H1 (cell line): ENCODE results near the gene RPS28. TPM values are rescaled to one million over a fixed set of nuclear protein-coding genes. Genes with fewer than 3 reads are reported as not detected.
A peak's percentile ranks its signal among the peaks of the same experiment; 100 is the strongest.

Experiments
- CTCF ChIA-PET: fragments of 300-600 bp; sonication (Branson Sonifier 250); formaldehyde crosslinking; loops from one replicate; lab custom pipeline; 2021; ENCODE audit not compliant: partially characterized antibody; lab: Charles Lee
- POLR2A ChIA-PET: fragments of 300-600 bp; sonication (Branson Sonifier 250); formaldehyde crosslinking; loops from one replicate; lab custom pipeline; 2021; ENCODE audit warnings: inconsistent platforms; ENCODE audit not compliant: partially characterized antibody; lab: Charles Lee
- DNase-seq, 2 experiments: peaks; one replicate each; pipeline versions ENCODE4 v3.0.0 to v3.0.0-alpha.2; 2010 to 2022; ENCODE audit warnings: low spot score in 2 of 2, low read depth in 1 of 2, mixed read lengths in 1 of 2
- FAIRE-seq: peaks from 2 replicates; lab custom pipeline; 2011; peaks lifted over from hg19 to GRCh38; lab: Jason Lieb, UNC
- H2AFZ ChIP-seq: 2 replicates; pipeline ENCODE4 v1.8.1; 2012; ENCODE audit warnings: low read length, inconsistent platforms
- H2AK5ac ChIP-seq: 2 replicates; pipeline ENCODE4 v1.6.1; 2013; ENCODE audit warnings: low read depth, low read length
- H2BK120ac ChIP-seq: replicated peaks from 2 replicates; pipeline ENCODE3; 2013; ENCODE audit warnings: low read depth, low read length, inconsistent platforms
- H2BK12ac ChIP-seq: 2 replicates; pipeline ENCODE4 v1.6.1; 2013; ENCODE audit warnings: low read depth, low read length
- H2BK15ac ChIP-seq: 2 replicates; pipeline ENCODE4 v1.6.1; 2013; ENCODE audit warnings: low read length
- H2BK20ac ChIP-seq: 2 replicates; pipeline ENCODE4 v1.6.1; 2013; ENCODE audit warnings: low read length
- H2BK5ac ChIP-seq: 2 replicates; pipeline ENCODE4 v1.6.1; 2013; ENCODE audit warnings: low read depth, low read length
- H3K14ac ChIP-seq: 2 replicates; pipeline ENCODE4 v1.6.1; 2013; ENCODE audit warnings: inconsistent platforms; ENCODE audit not compliant: insufficient read length
- H3K18ac ChIP-seq: 2 replicates; pipeline ENCODE4 v1.6.1; 2013; ENCODE audit warnings: low read length; ENCODE audit errors: extremely low read depth
- H3K23ac ChIP-seq: 2 replicates; pipeline ENCODE4 v1.6.1; 2013; ENCODE audit warnings: inconsistent platforms; ENCODE audit not compliant: insufficient read length
- H3K23me2 ChIP-seq: 2 replicates; pipeline ENCODE4 v1.6.1; 2013; ENCODE audit warnings: low read depth, low read length
- H3K27ac ChIP-seq: 2 replicates; pipeline ENCODE4 v1.6.1; 2011; ENCODE audit warnings: low read depth, low read length, inconsistent platforms
- H3K27me3 ChIP-seq, 4 experiments: replicated peaks in 1 of 4; 1 replicate in 1 of 4; 2 replicates in 3 of 4; pipeline versions ENCODE4 v1.6.1 to v1.8.1; 2011 to 2013; ENCODE audit warnings: low read length in 3 of 4, mild to moderate bottlenecking in 3 of 4, inconsistent platforms in 2 of 4, mixed read lengths in 2 of 4, moderate library complexity in 1 of 4; ENCODE audit not compliant: control insufficient read depth in 3 of 4, insufficient read depth in 3 of 4; ENCODE audit errors: extremely low read depth in 1 of 4
- H3K36me3 ChIP-seq, 4 experiments: 2 replicates each; pipeline versions ENCODE4 v1.6.1 to v1.8.1; 2011 to 2013; ENCODE audit warnings: mild to moderate bottlenecking in 4 of 4, low read length in 3 of 4, moderate library complexity in 2 of 4, control low read depth in 1 of 4, inconsistent platforms in 1 of 4; ENCODE audit not compliant: insufficient read depth in 4 of 4, control insufficient read depth in 2 of 4
- H3K4ac ChIP-seq: replicated peaks from 2 replicates; pipeline ENCODE3; 2013; ENCODE audit warnings: low read length, low read depth, mixed read lengths, inconsistent platforms; ENCODE audit not compliant: insufficient read length
- H3K4me1 ChIP-seq, 4 experiments: replicated peaks in 1 of 4; 1 replicate in 1 of 4; 2 replicates in 3 of 4; pipeline versions ENCODE4 v1.6.1 to v1.8.1; 2011 to 2013; ENCODE audit warnings: low read length in 3 of 4, inconsistent platforms in 2 of 4, mixed read lengths in 1 of 4; ENCODE audit not compliant: insufficient read depth in 4 of 4, control insufficient read depth in 3 of 4
- H3K4me2 ChIP-seq, 2 experiments: 2 replicates each; pipeline versions ENCODE4 v1.6.1 to v1.8.1; 2011 to 2013; ENCODE audit warnings: low read depth in 2 of 2, low read length in 2 of 2, control low read depth in 1 of 2, inconsistent platforms in 1 of 2, mild to moderate bottlenecking in 1 of 2; ENCODE audit not compliant: insufficient read depth in 1 of 2
- H3K4me3 ChIP-seq, 4 experiments: fragments of 200-600, 300-600 bp in 1 of 4; sonication (generic), shearing (Covaris generic), sonication (Bioruptor Twin) in 1 of 4; 2 replicates each; pipeline versions ENCODE4 v1.5.1 to v1.8.1; 2011 to 2016; ENCODE audit warnings: low read length in 4 of 4, low read depth in 3 of 4, control low read depth in 2 of 4, inconsistent platforms in 2 of 4, mild to moderate bottlenecking in 2 of 4, mixed read lengths in 1 of 4, moderate library complexity in 1 of 4; ENCODE audit not compliant: insufficient read depth in 2 of 4; ENCODE audit errors: extremely low read depth in 1 of 4
- H3K56ac ChIP-seq: replicated peaks from 2 replicates; pipeline ENCODE3; 2013; ENCODE audit warnings: low read depth, mild to moderate bottlenecking, mixed read lengths, low read length, inconsistent platforms; ENCODE audit not compliant: insufficient read length
- H3K79me1 ChIP-seq: 2 replicates; pipeline ENCODE4 v1.6.1; 2013; ENCODE audit warnings: low read depth, low read length, control low read depth
- H3K79me2 ChIP-seq, 2 experiments: 2 replicates each; pipeline versions ENCODE4 v1.6.1 to v1.8.1; 2012 to 2013; ENCODE audit warnings: low read length in 2 of 2, mild to moderate bottlenecking in 2 of 2, inconsistent platforms in 1 of 2; ENCODE audit not compliant: insufficient read depth in 2 of 2, control insufficient read depth in 1 of 2
- H3K9ac ChIP-seq, 4 experiments: replicated peaks in 1 of 4; 1 replicate in 1 of 4; 2 replicates in 3 of 4; pipeline versions ENCODE4 v1.6.1 to v1.8.1; 2011 to 2013; ENCODE audit warnings: low read depth in 3 of 4, low read length in 3 of 4, control low read depth in 2 of 4, mild to moderate bottlenecking in 2 of 4, moderate library complexity in 2 of 4, inconsistent platforms in 1 of 4; ENCODE audit errors: extremely low read depth in 1 of 4
- H3K9me3 ChIP-seq, 2 experiments: 2 replicates each; pipeline versions ENCODE4 v1.6.1 to v1.8.1; 2012 to 2013; ENCODE audit warnings: mild to moderate bottlenecking in 2 of 2, moderate library complexity in 2 of 2, control low read depth in 1 of 2, inconsistent platforms in 1 of 2, low read depth in 1 of 2, low read length in 1 of 2, mixed read lengths in 1 of 2; ENCODE audit not compliant: insufficient read depth in 2 of 2
- H4K20me1 ChIP-seq, 2 experiments: replicated peaks in 1 of 2; 2 replicates each; pipeline versions ENCODE3 to v1.8.1; 2011 to 2013; ENCODE audit warnings: inconsistent platforms in 2 of 2, low read length in 2 of 2, mild to moderate bottlenecking in 1 of 2; ENCODE audit not compliant: insufficient read depth in 2 of 2, control insufficient read depth in 1 of 2
- H4K5ac ChIP-seq: 2 replicates; pipeline ENCODE4 v1.6.1; 2013; ENCODE audit warnings: low read length, low read depth, mixed read lengths, inconsistent platforms; ENCODE audit not compliant: insufficient read length
- H4K8ac ChIP-seq: 2 replicates; pipeline ENCODE4 v1.8.0; 2013; ENCODE audit warnings: mild to moderate bottlenecking, moderate library complexity, low read length, inconsistent platforms; ENCODE audit not compliant: insufficient read depth; ENCODE audit errors: extremely low read depth
- H4K91ac ChIP-seq: replicated peaks from 2 replicates; pipeline ENCODE3; 2013; ENCODE audit warnings: low read length, mixed read lengths, inconsistent platforms; ENCODE audit not compliant: insufficient read length
- ATF3 ChIP-seq: IDR thresholded peaks from 2 replicates; pipeline ENCODE4 v1.6.1; 2011; ENCODE audit warnings: low read depth, mild to moderate bottlenecking, low read length; ENCODE audit not compliant: insufficient read depth
- BCL11A ChIP-seq, 2 experiments: IDR thresholded peaks; one replicate each; pipeline ENCODE4 v1.6.1; 2011; ENCODE audit warnings: low read depth in 2 of 2, low read length in 2 of 2, mild to moderate bottlenecking in 2 of 2
- EP300 ChIP-seq, 2 experiments: IDR thresholded peaks; 1 replicate in 1 of 2; 2 replicates in 1 of 2; pipeline ENCODE4 v1.6.1; 2011 to 2012; ENCODE audit warnings: low read depth in 2 of 2, low read length in 2 of 2, mild to moderate bottlenecking in 2 of 2, borderline replicate concordance in 1 of 2, inconsistent platforms in 1 of 2, moderate library complexity in 1 of 2
- KDM5A ChIP-seq: fragments of 200-600 bp; IDR thresholded peaks from 2 replicates; pipeline ENCODE4 v1.7.1; 2012; ENCODE audit warnings: mild to moderate bottlenecking, low read length, inconsistent platforms, mixed read lengths
- NANOG ChIP-seq: IDR thresholded peaks from 2 replicates; pipeline ENCODE4 v1.6.1; 2011; ENCODE audit warnings: low read length, low read depth, mild to moderate bottlenecking, inconsistent platforms; ENCODE audit not compliant: insufficient read depth, poor library complexity, severe bottlenecking
- NRF1 ChIP-seq: IDR thresholded peaks from 2 replicates; pipeline ENCODE4 v1.6.1; 2011; ENCODE audit warnings: mild to moderate bottlenecking, low read depth, low read length, improper control_type of control experiment
- SAP30 ChIP-seq: fragments of 300-600 bp; sonication (generic); IDR thresholded peaks from 2 replicates; pipeline ENCODE4 v1.7.1; 2012; ENCODE audit warnings: low read length, moderate library complexity, mild to moderate bottlenecking, inconsistent platforms; ENCODE audit not compliant: insufficient read depth, insufficient replicate concordance
- SP1 ChIP-seq: IDR thresholded peaks from 2 replicates; pipeline ENCODE4 v1.6.1; 2011; ENCODE audit warnings: low read depth, low read length
- SP4 ChIP-seq: IDR thresholded peaks from 2 replicates; pipeline ENCODE4 v1.6.1; 2012; ENCODE audit warnings: low read length, inconsistent platforms
- TAF7 ChIP-seq: optimal IDR thresholded peaks from 2 replicates; pipeline ENCODE3; 2011; ENCODE audit warnings: low read depth, mild to moderate bottlenecking, inconsistent platforms, low read length, moderate library complexity, borderline replicate concordance
- TBP ChIP-seq: IDR thresholded peaks from 2 replicates; pipeline ENCODE4 v1.6.1; 2011; ENCODE audit warnings: low read depth, low read length, improper control_type of control experiment
- WGBS, 2 experiments: shearing (Covaris generic) in 1 of 2; methylation state at CpG; one replicate each; pipeline versions ENCODE4 v1.1.6 to v1.1.7; 2013 to 2015; ENCODE audit warnings: low lambda C conversion rate in 2 of 2, mixed read lengths in 2 of 2, inconsistent platforms in 1 of 2, low coverage in 1 of 2, missing lambda C conversion rate in 1 of 2; ENCODE audit not compliant: insufficient replicate concordance in 2 of 2, insufficient coverage in 1 of 2, insufficient read length in 1 of 2; ENCODE audit errors: extremely low coverage in 1 of 2, missing lambda C conversion rate in 1 of 2; 5-methylcytosine and 5-hydroxymethylcytosine counted together
- polyA plus RNA-seq, 7 experiments: library from polyadenylated mRNA; depleted of rRNA in 3 of 7; stranded (reverse) in 5 of 7; unstranded in 2 of 7; fragments of >200 nt in 5 of 7; fragments of 200-250 nt in 2 of 7; gene quantifications; 1 replicate in 5 of 7; 2 replicates in 1 of 7; 4 replicates in 1 of 7; pipeline versions ENCODE4 v1.2.1 to v1.2.3, GENCODE V29; 2011 to 2013; ENCODE audit warnings: missing spikeins in 2 of 7, mixed read lengths in 2 of 7
- total RNA-seq: library from RNA; stranded (reverse); fragmentation: NEBNext Ultra II Directional; extraction: Animal tissue kit (Norgen Biotek cat#: 25700); gene quantifications from 2 replicates; pipeline ENCODE4 v1.2.1, GENCODE V29; 2021

Gene RPS28
- total and polyA plus RNA-seq, 2 of the 8 experiments (the other 6 are each of a cell fraction or from before 2014, with no cell fraction given) = 1,241 to 1,699 TPM

- FAIRE-seq = no peak
- no peak overlapping the region for H3K23ac ChIP-seq
- peak overlapping the region; percentile 9; the same call in 1 of the 2 replicates for H2AFZ ChIP-seq
Observed at GRCh38 chr19:8320564-8321066, 681 bp upstream of the RPS28 start.

More at GRCh38 chr19:8320564-8321066, 681 bp upstream of the RPS28 start:
- POLR2A ChIA-PET = interaction anchor here (1.0 to 27.1 kb wide), 15 partner anchors 7 to 400 kb away, joined by 3 to 583 read pairs (median 3); partner anchors contain the start of genes CD320, NDUFA7, RAB11B and RPS28
- Histone ChIP-seq H3K27me3 (no peaks in the 10 kb centered on the region), H4K8ac (peak overlapping the region; percentile 99), H3K36me3 (peaks cover 15 to 26% (median 18%) of the 10 kb centered on the region in 4 experiments), H3K79me1 (peaks cover 10% of the 10 kb centered on the region; the same call in 1 of the 2 replicates), H2BK12ac (peak overlapping the region; percentile 90), H3K9me3 (no peaks in the 10 kb centered on the region), H3K4ac (peak overlapping the region; percentile 27), H3K4me1 (peaks cover 0 to 17% (median 9%) of the 10 kb centered on the region in 4 experiments; a peak in 6 of 7 replicates), H3K79me2 (peaks cover 0 to 33% of the 10 kb centered on the region in 2 experiments; a peak in 2 of 4 replicates), H3K56ac (peak overlapping the region; percentile 63), H2BK120ac (no peak overlapping the region), H3K4me3 (peak overlapping the region; percentile 90 to 98 (median 97)), H3K9ac (peak overlapping the region; percentile 93 to 96 (median 95)), H3K18ac (peak overlapping the region; percentile 32; the same call in 1 of the 2 replicates), H2BK20ac (no peak overlapping the region), H3K4me2 (peak overlapping the region; percentile 84 to 95), H3K23me2 (peaks cover 16% of the 10 kb centered on the region), H3K27ac (peak overlapping the region; percentile 91), H4K20me1 (peaks cover 5 to 15% of the 10 kb centered on the region in 2 experiments), H2AK5ac (peak overlapping the region; percentile 24; the same call in 1 of the 2 replicates), H2BK15ac (peak overlapping the region; percentile 46; the same call in 1 of the 2 replicates), H2BK5ac (peak overlapping the region; percentile 95), H3K14ac (no peak overlapping the region), H4K91ac (peak overlapping the region; percentile 75), H4K5ac (peak overlapping the region; percentile 48)
- DNase-seq = no peak
- CTCF ChIA-PET = interaction anchor here (0.6 to 5.2 kb wide), 4 partner anchors 10 to 259 kb away, joined by 3 to 32 read pairs (median 4); no protein-coding TSS in a partner anchor
- 13% methylated on average over 16 of the region's 16 CpGs; no CpG with 5 or more reads in 1 of the 2 experiments for WGBS, 2 experiments
- no peak for TF ChIP-seq TAF7
- TF ChIP-seq NANOG = no peak
- TF ChIP-seq TBP = no peak
- TF ChIP-seq KDM5A = no peak
- no peak for TF ChIP-seq NRF1
- no peak for TF ChIP-seq EP300 (IDR thresholded peaks at IDR 0.05; ENCODE audit: borderline replicate concordance in 1 of 2, low read depth in 2 of 2, low read length in 2 of 2)
- no peak for TF ChIP-seq SP4
- no peak for TF ChIP-seq SAP30
- TF ChIP-seq SP1 = no peak
- TF ChIP-seq BCL11A (IDR thresholded peaks at IDR 0.05; ENCODE audit: low read depth in 2 of 2, low read length in 2 of 2) = no peak
- TF ChIP-seq ATF3 = no peak
